ENCODE results near the gene TSPAN2.

The TSPAN2 gene

DNA sequence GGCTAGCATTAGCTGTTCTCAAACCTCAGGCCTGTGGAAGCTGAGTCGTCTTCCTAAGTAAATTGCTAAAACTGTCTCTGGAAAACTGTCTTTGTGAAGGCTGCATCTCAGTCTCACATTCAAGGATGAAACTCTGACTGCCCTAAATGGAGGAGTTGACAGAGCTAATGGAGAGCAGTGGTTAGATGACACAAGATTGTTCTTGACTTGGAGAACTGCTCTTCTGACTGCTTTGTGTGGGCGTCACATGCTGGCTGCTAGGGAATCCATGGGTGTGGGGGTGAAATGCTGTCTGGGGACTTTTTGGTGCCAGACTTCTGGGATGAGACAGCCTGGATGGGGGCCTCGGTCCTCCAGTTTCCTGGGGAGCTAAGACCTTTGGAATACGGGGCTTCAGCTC is 24.5 kb upstream of the TSPAN2 start:
- no peak for DNase-seq (ENCODE audit: low read depth, low spot score)

DNA sequence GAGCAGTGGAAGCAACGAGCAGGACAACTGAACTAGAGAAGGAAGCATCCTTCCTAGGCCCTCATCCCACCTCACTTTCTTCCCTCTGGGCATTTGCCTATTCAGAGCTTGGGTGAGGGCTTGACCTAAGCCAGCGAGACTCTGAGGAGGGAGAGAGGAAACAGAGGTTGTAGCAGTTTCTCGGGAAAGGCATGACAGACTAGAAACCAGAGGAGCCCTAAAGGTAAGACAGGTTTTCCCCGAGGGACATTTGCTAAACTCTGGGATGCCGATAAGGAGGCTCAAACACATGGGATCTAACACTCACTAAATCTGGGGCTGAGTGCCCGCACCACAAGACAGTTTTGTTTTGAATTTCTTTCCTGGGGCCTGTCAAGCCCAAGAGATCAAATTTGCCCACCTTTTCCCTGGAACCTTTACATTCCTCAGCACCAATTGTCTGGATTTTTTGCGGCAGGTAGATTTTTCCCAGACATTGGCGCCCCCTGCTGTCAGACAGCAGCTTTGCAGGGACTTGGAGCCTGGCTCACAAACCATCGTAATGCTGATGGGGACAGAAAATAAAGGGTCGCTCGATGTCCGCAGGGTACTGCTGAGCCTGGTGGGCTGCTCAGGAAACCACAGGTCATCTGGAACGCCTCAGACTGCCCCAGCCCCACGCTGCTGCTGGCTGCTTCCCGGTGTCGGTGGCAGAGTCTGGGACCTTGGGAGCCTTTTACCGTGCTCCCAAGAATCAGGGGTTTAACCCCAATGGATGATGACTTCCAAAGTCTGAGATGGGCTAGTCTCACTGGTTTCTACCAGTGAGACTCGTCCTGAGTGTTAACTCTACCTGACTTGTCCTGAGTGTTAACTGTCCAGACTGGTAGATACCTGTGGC is 23.4 kb upstream of the TSPAN2 start:
- no peak for DNase-seq (ENCODE audit: low read depth, low spot score)

DNA sequence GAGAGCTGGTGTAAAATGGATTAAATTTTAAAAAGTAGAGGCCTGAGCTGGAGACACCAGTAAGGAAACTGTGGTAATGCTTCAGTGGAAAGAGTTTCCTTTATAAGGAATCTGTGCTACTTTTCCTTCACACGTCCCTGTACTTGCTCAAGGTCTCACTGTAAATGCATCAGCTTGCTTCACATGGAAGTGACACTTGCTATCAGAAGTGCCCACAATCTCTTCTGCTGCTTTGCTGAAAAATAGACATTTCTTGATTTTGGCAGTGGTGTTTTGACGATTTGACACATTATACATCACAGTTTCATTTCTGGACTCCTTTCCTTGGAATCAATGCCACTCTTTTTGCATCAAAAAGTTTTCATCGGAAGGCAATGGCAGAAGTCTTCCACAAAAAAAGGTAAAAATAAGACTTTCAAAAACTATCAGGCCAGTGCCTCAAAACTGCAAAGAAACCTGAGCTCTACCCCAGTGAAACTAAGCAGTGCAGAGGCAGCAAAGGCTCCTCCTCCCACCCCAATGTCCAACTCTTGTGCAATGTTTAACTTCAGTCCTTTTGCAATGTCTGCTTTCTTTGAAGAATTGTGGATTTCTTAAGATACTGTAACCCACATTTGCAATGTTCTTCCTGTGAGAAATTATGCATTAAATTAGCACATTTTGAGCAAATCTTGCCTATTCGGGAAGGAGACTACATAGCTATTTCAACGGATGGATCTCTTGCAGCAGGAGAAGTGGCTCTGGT is 18.4 kb upstream of the TSPAN2 start:
- DNase-seq (ENCODE audit: low read depth, low spot score) = no peak

- no peak for DNase-seq (ENCODE audit: low read depth, low spot score)
Observed at GRCh38 chr1:115105831-115106230, 16.5 kb upstream of the TSPAN2 start.

- no peak for DNase-seq (ENCODE audit: low read depth, low spot score)
Observed at GRCh38 chr1:115099693-115100050, 10.4 kb upstream of the TSPAN2 start.

DNA sequence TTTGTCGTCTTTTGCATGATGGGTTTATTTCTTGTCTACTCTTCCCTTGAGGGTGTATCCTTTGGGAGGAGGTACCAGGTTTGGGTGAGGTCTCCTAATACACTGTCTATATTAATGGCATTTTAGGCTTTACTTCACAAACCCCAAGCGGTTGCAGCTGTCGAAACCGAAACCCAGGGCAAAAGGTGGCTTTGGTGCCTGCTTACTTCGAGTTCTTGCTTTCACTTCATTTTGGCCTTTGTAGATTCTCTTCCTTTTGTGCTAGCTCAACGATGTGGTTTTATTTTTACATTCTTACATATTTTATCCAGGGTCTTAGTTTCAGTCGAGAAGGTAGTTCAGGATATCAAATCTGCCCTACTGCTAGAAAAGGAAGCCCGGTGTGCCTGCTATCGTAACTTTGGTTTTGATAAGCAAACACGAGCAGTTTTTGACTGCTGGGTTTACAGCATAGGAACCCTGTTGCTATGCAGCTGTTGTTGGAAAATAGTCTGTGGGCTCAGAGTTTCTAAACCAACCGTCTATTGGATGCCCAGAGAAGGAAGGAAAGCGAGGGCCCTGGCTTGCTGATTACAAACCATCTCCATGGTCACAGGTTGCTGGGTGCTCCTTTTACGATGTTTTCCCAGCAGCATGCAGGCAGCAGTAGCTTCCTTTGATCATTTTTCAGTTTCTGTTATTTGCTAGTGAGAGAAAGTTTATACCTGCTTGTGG is 9.8 kb upstream of the TSPAN2 start:
- peak; percentile 38 for DNase-seq (ENCODE audit: low read depth, low spot score)

DNA sequence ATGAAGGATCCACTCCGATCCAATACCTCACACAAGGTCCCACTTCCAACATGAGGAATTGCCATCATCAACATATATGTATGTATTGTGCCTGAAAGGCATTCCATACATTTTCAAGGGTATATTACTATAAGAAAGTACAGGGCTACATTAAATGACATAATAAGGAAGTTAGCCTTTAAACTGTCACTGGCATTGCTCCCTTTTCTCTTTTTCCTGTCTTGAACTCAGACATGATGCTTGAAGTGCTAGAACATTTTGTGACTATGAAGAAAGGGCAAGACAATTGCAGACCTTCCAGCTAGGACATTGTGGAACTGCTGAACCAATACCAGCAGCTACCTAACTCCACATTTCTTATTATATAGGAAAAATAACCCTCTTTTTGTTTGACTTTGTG is 2.9 kb upstream of the TSPAN2 start:
- no peak for DNase-seq (ENCODE audit: low read depth, low spot score)

- DNase-seq (ENCODE audit: low read depth, low spot score) = no peak
Observed at GRCh38 chr1:115091572-115091971, 2.3 kb upstream of the TSPAN2 start.

DNA sequence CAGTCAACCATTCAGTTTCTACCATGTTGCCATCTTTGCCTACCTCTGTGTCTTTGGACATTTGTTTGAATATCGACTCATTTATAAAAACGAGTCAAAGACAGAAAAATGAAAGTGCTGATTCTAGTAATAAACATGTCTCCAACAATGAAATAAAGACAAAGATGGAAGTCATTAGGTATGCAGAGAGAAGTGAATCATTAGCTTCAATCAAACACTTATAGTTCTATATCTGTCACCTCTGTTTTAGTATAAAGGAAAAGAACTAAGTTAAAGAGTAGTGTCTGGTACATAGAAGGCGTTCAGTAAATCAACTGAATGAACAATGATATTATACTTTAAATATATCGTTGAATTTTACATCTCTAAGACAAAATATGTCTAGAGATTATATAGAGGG is 1.7 kb upstream of the TSPAN2 start:
- no peak for DNase-seq (ENCODE audit: low read depth, low spot score)

GRCh38 chr1:115090540-115090939 is 1.2 kb upstream of the TSPAN2 start:
- DNase-seq (ENCODE audit: low read depth, low spot score) = no peak

GRCh38 chr1:115090186-115090490 is 835 bp upstream of the TSPAN2 start:
- DNase-seq (ENCODE audit: low read depth, low spot score) = no peak

GRCh38 chr1:115088871-115089419 is 358 bp downstream of the TSPAN2 start:
- no peak for DNase-seq (ENCODE audit: low read depth, low spot score)

GRCh38 chr1:115088115-115088778 is 1.1 kb downstream of the TSPAN2 start:
- DNase-seq (ENCODE audit: low read depth, low spot score) = no peak

GRCh38 chr1:115086176-115086830 is 3.0 kb downstream of the TSPAN2 start:
- DNase-seq (ENCODE audit: low read depth, low spot score) = no peak

DNA sequence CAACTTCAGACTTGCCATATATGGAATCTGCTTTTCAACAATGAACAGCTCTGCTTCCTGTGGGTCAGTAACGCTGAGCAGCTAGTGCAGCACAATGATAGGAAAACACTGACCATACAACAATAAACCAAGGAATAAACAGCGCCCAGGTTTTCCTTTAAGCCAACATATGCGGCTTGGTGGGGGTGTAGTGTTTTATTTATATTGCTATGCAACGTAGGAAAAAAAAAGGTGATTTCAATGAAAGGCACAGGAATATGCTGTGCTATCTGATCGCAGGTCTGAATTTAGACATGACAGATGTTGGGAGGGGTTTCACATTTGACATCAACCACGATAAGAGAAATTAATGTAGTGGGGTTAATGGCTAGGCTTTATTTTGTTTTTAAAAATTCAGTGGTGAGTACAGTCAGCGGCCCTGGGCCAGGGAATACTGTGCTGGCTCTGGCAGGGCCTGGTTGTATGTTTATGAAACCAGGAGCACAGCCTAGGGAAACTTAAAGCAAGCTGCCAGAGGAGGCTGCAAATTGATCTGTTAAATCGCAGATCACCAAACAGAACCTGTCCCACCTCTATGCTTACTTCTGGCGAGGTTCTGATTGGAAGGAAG is 4.3 kb downstream of the TSPAN2 start:
- DNase-seq (ENCODE audit: low read depth, low spot score) = no peak

GRCh38 chr1:115082949-115083348 is 6.4 kb downstream of the TSPAN2 start:
- DNase-seq (ENCODE audit: low read depth, low spot score) = no peak

- DNase-seq (ENCODE audit: low read depth, low spot score) = no peak
Observed at GRCh38 chr1:115078708-115079107, 10.6 kb downstream of the TSPAN2 start.

DNA sequence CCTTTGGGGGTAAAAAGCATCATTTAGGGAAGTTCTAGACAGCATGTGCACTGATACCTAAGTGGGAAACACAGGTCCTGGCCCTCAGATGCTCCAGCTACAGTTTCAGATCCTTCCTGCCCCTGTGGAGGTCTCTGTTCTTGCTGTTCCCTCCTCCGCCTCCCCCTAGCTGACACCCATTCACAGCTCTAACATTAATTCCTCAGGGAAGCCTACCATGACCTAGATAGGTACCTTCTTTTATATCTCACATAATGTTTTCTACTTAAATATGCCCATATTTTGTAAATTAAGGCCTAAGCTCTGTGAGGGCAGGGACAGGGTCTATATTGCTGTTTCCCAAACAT is 11.3 kb downstream of the TSPAN2 start:
- DNase-seq (ENCODE audit: low read depth, low spot score) = no peak

DNA sequence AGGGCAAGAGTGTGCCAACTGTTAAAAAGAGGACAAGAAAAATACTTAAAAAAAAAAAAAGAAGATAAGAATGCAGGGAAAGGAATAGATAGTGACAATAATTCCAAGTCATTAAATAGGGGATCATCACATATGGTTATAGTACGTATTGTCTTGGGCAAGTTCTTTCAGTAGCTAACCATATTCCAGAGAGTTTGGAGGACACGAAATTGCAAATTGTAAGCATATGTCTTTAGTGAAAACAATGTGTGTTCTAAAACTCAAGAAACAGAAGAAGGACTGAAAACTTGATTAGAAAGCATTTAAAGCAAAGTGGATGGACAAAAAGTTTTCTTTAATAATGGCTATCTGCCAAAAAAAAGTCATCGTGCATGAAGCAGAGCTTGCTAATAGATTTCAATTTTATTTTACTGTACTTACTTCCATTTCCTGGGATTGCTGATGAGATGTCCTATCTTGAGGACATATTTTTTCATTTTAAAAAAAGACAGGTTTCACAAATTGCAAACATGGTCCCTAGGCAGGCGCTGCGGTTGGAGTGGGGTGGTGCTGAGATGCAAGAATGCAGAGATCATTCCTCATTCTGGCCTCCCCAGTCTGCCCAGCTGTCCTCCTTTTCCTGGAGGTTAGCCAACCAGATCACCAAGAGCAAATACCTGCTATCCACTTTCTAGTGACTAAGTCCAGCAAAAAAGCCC is 11.9 kb downstream of the TSPAN2 start:
- DNase-seq (ENCODE audit: low read depth, low spot score) = no peak

- DNase-seq (ENCODE audit: low read depth, low spot score) = no peak
Observed at GRCh38 chr1:115076384-115076915, 12.9 kb downstream of the TSPAN2 start.
